ENCODE data around the gene GPR146. TPM values are rescaled to one million over a fixed set of nuclear protein-coding genes. Genes with fewer than 3 reads are reported as not detected.

The GPR146 gene
- total RNA-seq, 6 experiments from 2014 or later, result 13.3 to 45.3 (median 22.8) TPM

- TF ChIP-seq CTCF (IDR thresholded peaks at IDR 0.05), result no peak
- no peak for TF ChIP-seq POLR2A (IDR thresholded peaks at IDR 0.05)
- intact Hi-C loops (cut with DNase I), result loop anchor here (5.0 kb wide), 1 partner anchor 64 kb away; no protein-coding TSS in a partner anchor
- WGBS (ENCODE audit: insufficient coverage, low coverage, low lambda C conversion rate, missing lambda C conversion rate), result no CpG with 5 or more reads among the region's 9 CpGs
- Histone ChIP-seq H3K27me3 (no peaks in the 10 kb centered on the region), H3K4me1 (peaks cover 0 to 17% (median 5%) of the 10 kb centered on the region in 4 donors), H3K9me3 (no peaks in the 10 kb centered on the region), H3K36me3 (no peaks in the 10 kb centered on the region), H3K4me3 (no peak overlapping the region), H3K27ac (no peak overlapping the region)
- DNase-seq, result peak in 1 of 3 donors; percentile 51
- ATAC-seq, result no peak
Observed at GRCh38 chr7:1061180-1061579, 16.8 kb downstream of the GPR146 start.

- Histone ChIP-seq H3K4me1 (peaks cover 0 to 17% (median 5%) of the 10 kb centered on the region in 4 donors), H3K27me3 (no peaks in the 10 kb centered on the region), H3K9me3 (no peaks in the 10 kb centered on the region), H3K36me3 (no peaks in the 10 kb centered on the region), H3K27ac (no peak overlapping the region), H3K4me3 (no peak overlapping the region)
- ATAC-seq (no peak), DNase-seq (no peak)
- intact Hi-C loops (cut with DNase I), result loop anchor here (5.0 kb wide), 1 partner anchor 65 kb away; no protein-coding TSS in a partner anchor
- TF ChIP-seq POLR2A (IDR thresholded peaks at IDR 0.05) (no peak), CTCF (IDR thresholded peaks at IDR 0.05) (no peak)
- WGBS (ENCODE audit: insufficient coverage, low coverage, low lambda C conversion rate, missing lambda C conversion rate), result 78% methylated on average over 27 of the region's 33 CpGs
Observed at GRCh38 chr7:1062296-1063294, 18.2 kb downstream of the GPR146 start.

DNA sequence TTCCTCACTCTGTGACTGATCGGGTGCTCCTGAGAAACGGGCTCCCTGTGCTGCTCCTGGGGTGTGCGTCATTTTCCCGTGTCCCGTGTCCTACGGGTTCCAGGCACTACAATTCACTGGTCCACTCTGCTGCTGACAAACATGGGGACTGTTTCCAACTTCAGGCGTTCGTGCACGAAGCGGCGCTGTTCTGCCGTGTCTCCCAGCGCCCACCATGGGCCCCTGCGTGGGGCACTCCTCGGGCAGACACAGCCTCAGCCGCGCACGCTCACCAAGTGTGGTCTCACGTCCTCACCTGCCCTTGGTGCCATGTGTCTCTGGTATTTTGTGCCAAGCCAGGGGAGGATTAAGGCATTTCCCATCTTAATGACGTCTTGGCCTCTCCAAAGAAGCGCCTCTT is 19.0 kb downstream of the GPR146 start:
- no peaks in the 10 kb centered on the region for H3K36me3 ChIP-seq
- DNase-seq (no peak), ATAC-seq (no peak)
- no peaks in the 10 kb centered on the region for H3K27me3 ChIP-seq
- no peak overlapping the region for H3K4me3 ChIP-seq
- no peak overlapping the region for H3K27ac ChIP-seq
- H3K4me1 ChIP-seq, result peaks cover 0 to 17% (median 5%) of the 10 kb centered on the region in 4 donors
- TF ChIP-seq POLR2A (IDR thresholded peaks at IDR 0.05) (no peak), CTCF (IDR thresholded peaks at IDR 0.05) (no peak)
- WGBS (ENCODE audit: insufficient coverage, low coverage, low lambda C conversion rate, missing lambda C conversion rate), result 96% methylated on average over 5 of the region's 21 CpGs
- no peaks in the 10 kb centered on the region for H3K9me3 ChIP-seq
- intact Hi-C loops (cut with DNase I), result loop anchor here (5.0 kb wide), 1 partner anchor 66 kb away; no protein-coding TSS in a partner anchor

DNA sequence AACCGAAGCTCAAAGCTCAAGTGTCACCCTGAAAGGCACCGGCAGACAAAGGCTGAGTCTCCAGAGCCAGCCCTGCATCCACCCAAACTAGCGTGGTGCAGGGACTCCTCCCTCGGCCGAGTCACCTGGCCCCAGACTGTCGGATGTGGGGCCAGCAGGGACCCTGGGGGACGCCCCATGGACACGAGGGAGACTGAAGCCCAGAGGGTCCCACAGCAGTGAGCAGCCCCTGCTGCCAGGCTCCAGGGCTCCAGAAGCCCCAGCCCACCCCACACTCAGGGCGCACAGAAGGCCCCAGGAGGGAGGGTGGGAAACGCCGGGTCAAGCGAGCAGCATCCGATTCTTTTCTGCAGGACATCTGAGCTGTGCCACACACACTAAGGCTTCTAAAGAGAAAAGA is 20.2 kb downstream of the GPR146 start:
- Histone ChIP-seq H3K4me1 (peaks cover 0 to 17% (median 5%) of the 10 kb centered on the region in 4 donors), H3K27me3 (no peaks in the 10 kb centered on the region), H3K9me3 (no peaks in the 10 kb centered on the region), H3K36me3 (no peaks in the 10 kb centered on the region), H3K27ac (no peak overlapping the region), H3K4me3 (no peak overlapping the region)
- intact Hi-C loops (cut with DNase I), result loop anchor here (5.0 kb wide), 1 partner anchor 67 kb away; no protein-coding TSS in a partner anchor
- DNase-seq, result no peak
- no CpG with 5 or more reads among the region's 13 CpGs for WGBS (ENCODE audit: insufficient coverage, low coverage, low lambda C conversion rate, missing lambda C conversion rate)
- TF ChIP-seq POLR2A (IDR thresholded peaks at IDR 0.05) (no peak), CTCF (IDR thresholded peaks at IDR 0.05) (no peak)
- ATAC-seq, result no peak

Data from right lobe of liver (tissue), 6 donors.